ENCODE measurements around the gene P4HTM. TPM values are rescaled to one million over a fixed set of nuclear protein-coding genes. Genes with fewer than 3 reads are reported as not detected.

P4HTM gene
- 22.7 and 47.1 TPM in 2 replicates for total RNA-seq

GRCh38 chr3:48989796-48990635, at the start of gene P4HTM:
Gene P4HTM (plus strand): TSS chr3:48990241. CDS start chr3:48990257, 16 bp downstream.
- DNase-seq (ENCODE audit: low read depth): peak; percentile 76

GRCh38 chr3:48945432-48945831, 44.6 kb upstream of the P4HTM start:
- DNase-seq (ENCODE audit: low read depth): no peak

- no peak for DNase-seq (ENCODE audit: low read depth)
Measured at GRCh38 chr3:48945891-48946549, 44.0 kb upstream of the P4HTM start.

GRCh38 chr3:48949376-48949717, 40.7 kb upstream of the P4HTM start:
- peak; percentile 36 for DNase-seq (ENCODE audit: low read depth)

- DNase-seq (ENCODE audit: low read depth): no peak
Measured at GRCh38 chr3:48950051-48950450, 40.0 kb upstream of the P4HTM start.

GRCh38 chr3:48951764-48952163, 38.3 kb upstream of the P4HTM start:
- DNase-seq (ENCODE audit: low read depth): no peak

- DNase-seq (ENCODE audit: low read depth): peak; percentile 26
Measured at GRCh38 chr3:48952510-48953118, 37.4 kb upstream of the P4HTM start.

GRCh38 chr3:48957006-48957705, 32.9 kb upstream of the P4HTM start:
- DNase-seq (ENCODE audit: low read depth): no peak

GRCh38 chr3:48960841-48961413, 29.1 kb upstream of the P4HTM start:
- DNase-seq (ENCODE audit: low read depth): no peak

GRCh38 chr3:48962340-48962739, 27.7 kb upstream of the P4HTM start:
- DNase-seq (ENCODE audit: low read depth): no peak

GRCh38 chr3:48962939-48963338, 27.1 kb upstream of the P4HTM start:
- DNase-seq (ENCODE audit: low read depth): no peak

- DNase-seq (ENCODE audit: low read depth): no peak
Measured at GRCh38 chr3:48963591-48963990, 26.4 kb upstream of the P4HTM start.

GRCh38 chr3:48966367-48966766, 23.7 kb upstream of the P4HTM start:
- no peak for DNase-seq (ENCODE audit: low read depth)

GRCh38 chr3:48966876-48967361, 23.1 kb upstream of the P4HTM start:
- DNase-seq (ENCODE audit: low read depth): no peak

- DNase-seq (ENCODE audit: low read depth): no peak
Measured at GRCh38 chr3:48970586-48970985, 19.5 kb upstream of the P4HTM start.

GRCh38 chr3:48974076-48974864, 15.8 kb upstream of the P4HTM start:
- no peak for DNase-seq (ENCODE audit: low read depth)

GRCh38 chr3:48979451-48979850, 10.6 kb upstream of the P4HTM start:
- DNase-seq (ENCODE audit: low read depth): no peak

GRCh38 chr3:48980295-48980694, 9.7 kb upstream of the P4HTM start:
- DNase-seq (ENCODE audit: low read depth): no peak

- DNase-seq (ENCODE audit: low read depth): no peak
Measured at GRCh38 chr3:48982016-48982415, 8.0 kb upstream of the P4HTM start.

GRCh38 chr3:48982686-48983085, 7.4 kb upstream of the P4HTM start:
- no peak for DNase-seq (ENCODE audit: low read depth)

- no peak for DNase-seq (ENCODE audit: low read depth)
Measured at GRCh38 chr3:48983096-48983495, 6.9 kb upstream of the P4HTM start.

All from renal cortical epithelial cell (primary cell).